GM18499 (cell line): ENCODE data around the gene ATP5PD.
"Not testable (repeated sequence)": the region's sequence is repeated elsewhere in the genome, so short reads cannot be mapped to it uniquely, and the experiment has no call there.

ENCODE experiments used
- ATAC-seq: cut with Tn5 transposase; IDR thresholded peaks from one replicate; pipeline ENCODE4 v1.9.1; 2021; ENCODE audit warnings: moderate number of reproducible peaks; ENCODE audit not compliant: insufficient read depth, unreplicated experiment

Gene ATP5PD

DNA sequence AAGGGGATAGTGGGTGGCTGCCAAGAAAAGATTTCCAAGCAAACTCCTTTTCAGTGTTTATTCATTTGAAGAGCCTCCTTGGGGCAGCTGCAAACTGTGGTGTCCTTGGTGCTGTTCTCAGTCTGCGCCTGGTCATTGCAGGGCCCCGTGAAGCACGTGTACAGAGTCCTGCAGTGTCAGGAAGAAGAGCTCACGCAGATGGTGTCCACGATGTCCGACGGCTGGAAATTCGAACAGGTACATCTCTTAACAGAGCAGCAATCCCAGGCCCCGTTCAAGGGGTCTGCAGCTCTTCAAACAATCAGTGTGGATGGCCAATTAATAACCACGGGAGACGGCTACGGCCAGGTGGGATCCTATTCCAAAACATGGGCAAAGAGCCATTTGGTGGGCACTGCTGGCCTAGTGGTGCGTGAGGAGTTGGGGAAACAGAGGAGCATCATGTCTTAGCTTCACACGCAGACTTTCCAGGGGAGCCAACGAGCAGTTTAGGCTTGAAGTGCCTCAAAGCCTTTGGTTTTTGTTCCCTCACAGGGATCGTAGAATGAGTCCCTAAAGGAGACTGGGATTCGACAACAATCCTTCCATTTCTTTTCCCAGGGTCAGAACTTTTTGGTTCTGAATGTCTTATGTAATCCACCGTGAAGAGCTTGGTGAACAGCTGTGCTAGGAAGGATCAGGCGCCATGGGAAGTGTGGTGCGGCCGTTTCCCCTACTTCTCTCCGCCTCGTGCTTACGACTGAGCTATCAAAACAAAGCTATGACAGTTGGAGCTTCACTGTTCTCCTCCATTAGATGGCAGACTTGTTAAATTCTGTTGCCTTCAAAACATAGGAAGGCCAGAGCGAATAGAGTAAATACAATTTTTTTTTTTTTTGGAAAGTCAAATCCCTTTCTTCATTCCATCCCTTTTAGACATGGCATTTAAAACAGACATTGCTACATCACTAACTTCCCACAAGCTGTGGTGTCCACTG lies 12.9 kb upstream of the ATP5PD start:
- no peak for ATAC-seq

- no peak for ATAC-seq
Observed at GRCh38 chr17:75051941-75052340, 5.2 kb upstream of the ATP5PD start.

- no peak for ATAC-seq
Observed at GRCh38 chr17:75049706-75050105, 2.9 kb upstream of the ATP5PD start.

DNA sequence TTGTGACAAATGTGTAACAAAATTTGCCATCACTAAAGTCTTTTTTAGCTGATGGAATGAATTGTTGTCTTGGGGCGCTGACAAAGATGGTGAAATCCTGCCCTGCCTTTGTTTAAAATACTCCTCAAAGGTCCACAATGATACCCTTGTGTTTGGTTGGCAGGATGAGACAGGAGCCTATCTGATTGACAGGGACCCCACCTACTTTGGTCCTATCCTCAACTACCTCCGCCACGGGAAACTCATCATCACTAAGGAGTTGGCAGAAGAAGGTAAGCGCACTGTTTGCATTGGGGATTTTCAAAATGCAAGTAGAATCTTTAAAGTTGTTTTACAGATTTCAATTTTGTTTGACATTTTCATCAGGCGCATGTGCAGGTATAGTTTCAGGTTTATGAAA lies 2.3 kb upstream of the ATP5PD start:
- no peak for ATAC-seq

DNA sequence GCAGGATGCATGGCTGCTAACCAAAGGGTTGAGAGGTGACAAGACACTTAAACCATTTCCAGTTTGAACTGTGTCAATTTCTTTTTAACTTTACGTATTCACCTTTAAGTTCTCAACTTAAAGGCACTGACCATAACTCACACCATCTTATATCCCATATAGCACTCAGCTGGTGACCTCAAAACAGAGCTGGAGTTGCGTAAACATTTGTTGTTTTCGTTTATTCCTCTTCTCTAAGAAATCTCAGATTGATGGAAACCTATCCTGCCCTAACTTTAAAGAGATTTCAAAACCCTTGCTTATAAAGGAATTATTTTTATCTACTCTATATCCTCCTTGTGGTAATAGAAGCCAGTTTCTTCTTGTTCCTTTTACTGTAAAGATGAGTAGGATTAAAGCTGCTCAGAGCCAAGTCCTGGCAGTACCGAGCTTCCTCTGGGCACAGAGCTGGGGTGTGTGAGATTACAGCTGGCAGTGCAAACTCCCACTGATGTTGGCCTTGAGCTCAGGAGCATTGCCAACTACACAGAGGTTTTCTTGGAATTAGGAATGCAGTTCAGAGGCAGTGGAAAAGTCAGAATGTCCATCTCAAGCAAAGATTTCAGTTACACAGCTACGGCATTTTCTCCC lies 1.6 kb upstream of the ATP5PD start:
- ATAC-seq, result no peak

DNA sequence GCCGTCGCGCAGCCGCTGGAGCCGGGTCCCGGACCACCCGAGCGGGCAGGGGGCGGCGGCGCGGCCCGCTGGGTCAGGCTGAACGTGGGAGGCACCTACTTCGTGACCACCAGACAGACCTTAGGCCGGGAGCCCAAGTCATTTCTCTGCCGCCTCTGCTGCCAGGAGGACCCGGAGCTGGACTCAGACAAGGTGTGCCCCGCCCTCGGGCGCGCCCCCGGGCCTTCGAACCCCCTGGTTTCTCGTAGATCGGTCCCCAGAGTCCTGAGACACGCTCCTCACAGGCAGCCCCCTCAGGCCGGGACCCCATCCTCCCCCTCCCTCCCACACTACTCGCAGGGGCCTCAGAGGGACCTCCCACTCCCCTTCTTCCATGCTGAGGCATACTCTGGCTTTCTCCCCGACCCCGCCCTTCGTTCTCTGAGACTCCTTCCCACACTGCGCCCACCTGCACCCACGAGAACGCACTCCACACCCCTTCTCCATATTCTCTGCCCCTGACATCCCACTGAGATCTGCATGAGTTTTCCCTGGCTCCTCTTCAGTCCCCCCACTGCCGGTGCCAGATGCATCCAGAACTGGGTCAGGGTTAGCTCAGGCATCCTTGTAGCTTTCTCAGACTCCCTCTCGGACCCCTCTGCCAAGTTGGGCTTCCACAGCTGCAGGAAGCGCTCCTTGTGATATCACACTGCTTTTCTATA lies 779 bp upstream of the ATP5PD start:
- no peak for ATAC-seq

DNA sequence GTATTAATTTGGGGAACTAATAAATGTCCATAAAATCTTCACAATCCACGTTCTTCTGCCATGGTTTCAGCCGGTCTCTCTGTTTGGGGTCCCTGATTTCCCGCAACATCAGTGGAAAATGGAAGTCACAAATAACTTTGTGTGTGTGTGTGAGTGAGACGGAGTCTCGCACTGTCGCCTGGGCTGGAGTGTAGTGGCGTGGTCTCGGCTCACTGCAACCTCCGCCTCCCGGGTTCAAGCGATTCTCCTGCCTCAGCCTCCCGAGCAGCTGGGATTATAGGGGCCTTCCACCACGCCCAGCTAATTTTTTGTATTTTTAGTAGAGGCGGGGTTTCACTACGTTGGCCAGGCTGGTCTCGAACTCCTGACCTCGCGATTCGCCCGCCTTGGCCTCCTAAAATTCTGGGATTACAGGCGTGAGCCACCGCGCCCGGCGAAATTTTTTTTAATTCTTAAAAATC lies 793 bp downstream of the ATP5PD start:
- ATAC-seq, result not testable (repeated sequence)

DNA sequence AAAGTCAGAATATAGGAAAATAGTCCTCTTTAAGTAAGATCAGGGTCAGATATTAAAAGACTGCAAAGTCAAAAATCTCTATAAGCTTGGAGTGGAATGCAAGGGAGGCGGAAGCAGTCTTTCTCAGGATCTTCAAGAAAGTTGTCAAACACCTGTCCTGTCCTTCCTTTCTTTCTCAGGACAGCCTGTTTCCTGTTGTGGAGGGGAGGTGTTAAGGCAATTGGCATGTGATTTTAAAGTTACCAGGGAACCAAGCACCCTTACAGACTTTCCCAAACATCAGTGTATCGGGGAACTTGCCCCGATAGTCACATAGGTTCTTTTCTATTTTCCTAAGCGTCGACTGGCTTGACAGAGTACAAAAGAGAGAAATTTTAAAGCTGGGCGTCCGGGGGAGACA lies 2.1 kb downstream of the ATP5PD start:
- ATAC-seq, result no peak

- not testable (repeated sequence) for ATAC-seq
Observed at GRCh38 chr17:75043789-75044188, 3.0 kb downstream of the ATP5PD start.

GRCh38 chr17:75041656-75042280 lies 5.0 kb downstream of the ATP5PD start:
- no peak for ATAC-seq

- no peak for ATAC-seq
Observed at GRCh38 chr17:75039238-75039637, 7.5 kb downstream of the ATP5PD start.

DNA sequence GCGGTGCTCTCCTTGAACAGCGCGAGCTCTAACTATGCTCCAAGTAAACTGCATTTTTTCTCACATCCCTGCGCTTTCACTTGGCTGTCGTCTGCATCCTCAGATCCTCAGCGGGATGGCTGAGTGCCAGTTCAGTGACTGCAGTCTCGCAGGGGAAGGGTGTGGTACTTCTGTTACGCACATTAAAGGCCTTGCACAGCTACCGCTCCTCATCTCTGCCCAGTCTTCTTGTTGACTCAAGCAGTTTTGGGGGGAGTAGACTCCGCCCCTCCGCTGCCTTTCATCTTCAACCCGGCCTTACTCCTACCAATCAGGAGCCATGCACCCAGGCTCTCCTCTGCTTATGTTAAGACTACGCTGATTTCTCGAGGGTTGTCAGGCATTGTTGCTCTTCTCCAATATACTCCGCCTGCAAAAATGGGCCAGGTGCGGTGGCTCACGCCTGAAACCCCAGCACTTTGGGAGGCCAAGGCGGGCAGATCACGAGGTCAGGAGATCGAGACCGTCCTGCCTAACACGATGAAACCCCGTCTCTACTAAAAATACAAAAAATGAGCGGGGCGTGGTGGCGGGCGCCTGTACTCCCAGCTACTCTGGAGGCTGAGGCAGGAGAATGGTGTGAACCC lies 10.0 kb downstream of the ATP5PD start:
- no peak for ATAC-seq

GRCh38 chr17:75034236-75034908 lies 12.4 kb downstream of the ATP5PD start:
- ATAC-seq, result no peak

DNA sequence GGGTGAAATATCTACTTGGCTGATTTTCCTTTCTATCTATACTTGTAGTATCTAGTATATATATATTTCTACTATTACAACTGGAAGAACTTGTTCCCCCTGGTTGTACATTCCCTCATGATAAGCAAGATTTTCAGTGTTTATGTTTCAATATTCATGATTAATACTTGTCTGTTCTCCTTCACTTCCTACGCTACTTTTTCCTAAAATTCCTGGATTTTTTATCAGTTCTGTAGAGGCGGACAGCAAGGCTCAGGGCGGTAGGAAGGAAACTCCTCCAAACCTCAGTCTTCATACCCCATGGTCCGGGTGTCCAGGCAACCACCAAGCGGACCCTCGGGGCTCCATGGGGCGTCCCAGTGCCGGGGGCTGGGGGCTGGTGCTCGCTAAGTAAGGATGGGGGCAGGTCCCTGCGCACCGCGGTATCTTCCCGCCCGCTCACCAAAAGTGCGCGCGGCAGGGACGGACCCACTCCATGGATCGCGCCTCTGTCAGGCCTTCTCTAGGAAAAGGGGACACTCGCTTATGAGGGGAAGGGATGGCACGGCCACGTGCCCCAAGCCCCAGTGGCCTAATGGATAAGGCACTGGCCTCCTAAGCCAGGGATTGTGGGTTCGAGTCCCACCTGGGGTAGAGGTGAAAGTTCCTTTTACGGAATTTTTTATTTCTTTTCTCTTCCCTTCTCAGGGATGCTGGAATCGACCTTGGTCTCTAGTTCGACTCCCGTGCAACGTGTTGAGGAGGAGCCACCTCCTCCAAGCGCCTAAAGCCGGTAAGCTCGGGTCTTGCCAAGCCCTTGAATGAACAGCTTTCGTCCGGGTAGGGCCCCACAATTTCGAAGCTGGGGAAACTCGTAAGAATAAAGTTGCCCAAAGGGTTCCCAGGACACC lies 13.2 kb downstream of the ATP5PD start:
- ATAC-seq, result no peak

- no peak for ATAC-seq
Observed at GRCh38 chr17:75032720-75033280, 14.0 kb downstream of the ATP5PD start.

DNA sequence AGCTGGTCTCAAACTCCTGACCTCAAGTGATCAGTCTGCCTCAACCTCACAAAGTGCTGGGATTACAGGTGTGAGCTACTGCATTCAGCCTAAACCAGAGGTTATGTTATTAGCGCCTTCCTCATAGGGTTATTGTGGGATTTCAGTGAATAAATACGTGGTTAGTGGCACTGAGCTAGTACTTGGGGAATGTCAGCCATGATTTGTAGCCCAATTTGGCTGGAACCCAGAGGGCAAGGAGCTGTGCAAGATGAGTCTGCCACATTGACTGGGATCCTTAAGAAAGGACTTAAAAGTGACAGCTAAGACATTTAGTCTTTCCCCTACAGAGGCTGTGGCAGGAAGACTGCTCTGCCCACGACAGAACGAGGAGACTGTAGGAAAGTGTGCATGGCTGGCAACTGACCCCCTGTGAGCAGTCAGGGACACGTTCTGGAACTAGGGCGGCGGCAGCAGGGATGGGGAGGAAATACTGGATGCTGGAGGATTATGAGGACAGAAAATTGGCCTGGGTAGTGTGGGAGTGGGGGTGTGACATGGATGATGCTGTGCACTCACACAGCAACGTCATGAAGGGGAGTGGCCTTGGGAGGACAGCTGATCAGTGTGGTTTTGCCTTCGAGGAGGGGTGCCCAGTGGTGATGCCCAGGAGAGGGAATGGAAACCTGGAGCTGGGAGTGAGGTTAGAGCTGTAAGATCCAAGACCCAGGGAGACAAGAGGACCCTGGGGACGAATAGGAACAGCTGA lies 14.6 kb downstream of the ATP5PD start:
- no peak for ATAC-seq

DNA sequence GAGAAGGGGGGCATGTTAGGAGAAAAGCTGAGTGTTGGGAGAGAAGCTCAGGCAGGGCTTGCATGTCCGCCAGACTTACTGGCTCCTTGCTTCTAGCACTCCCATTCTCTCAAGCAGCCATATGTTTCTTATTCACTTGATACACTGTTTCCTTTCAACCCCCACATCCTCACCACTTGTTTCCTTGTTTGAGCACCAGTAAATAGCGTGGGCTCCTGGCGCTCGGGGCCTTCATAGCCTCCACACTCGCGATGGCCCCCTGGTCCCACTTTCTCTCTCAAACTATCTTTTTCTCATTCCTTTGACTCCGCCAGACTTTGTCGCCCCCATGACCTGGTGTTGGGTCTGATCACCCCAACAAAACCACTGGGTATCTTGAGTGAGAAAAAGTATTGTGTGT lies 16.6 kb downstream of the ATP5PD start:
- no peak for ATAC-seq

DNA sequence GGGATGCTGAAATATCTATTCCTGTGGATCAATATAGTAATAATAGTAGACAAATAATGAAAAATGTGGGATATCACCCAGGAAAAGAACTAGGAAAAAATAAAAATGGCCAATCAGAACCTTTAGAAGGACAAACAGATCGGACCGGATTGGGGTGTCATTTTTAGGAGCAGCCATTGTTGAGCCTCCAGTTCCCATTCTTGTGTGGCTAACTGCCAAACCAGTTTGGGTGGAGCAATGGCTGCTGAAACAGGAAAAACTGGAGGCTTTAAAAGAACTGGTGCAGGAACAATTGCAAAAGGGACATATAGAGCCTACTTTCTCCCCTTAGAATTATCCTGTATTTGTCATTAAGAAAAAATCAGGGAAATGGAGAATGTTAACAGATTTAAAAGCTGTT lies 20.1 kb downstream of the ATP5PD start:
- ATAC-seq, result not testable (repeated sequence)
